IPS DF 6.9 (cell line): Measurements from ENCODE around the gene IMMP2L.
"Not testable (repeated sequence)": the region's sequence is repeated elsewhere in the genome, so short reads cannot be mapped to it uniquely, and the experiment has no call there.

Source experiments
- DNase-seq: peaks from one replicate; pipeline ENCODE4 v3.0.0-alpha.2; 2013; ENCODE audit warnings: low read depth, low spot score
- H3K27ac ChIP-seq: one replicate; pipeline ENCODE4 v1.5.1; 2013; ENCODE audit warnings: low read length, control low read depth
- H3K27me3 ChIP-seq: 2 replicates; pipeline ENCODE4 v1.6.1; 2013; ENCODE audit warnings: mild to moderate bottlenecking, low read length; ENCODE audit not compliant: control insufficient read depth, insufficient read depth
- H3K36me3 ChIP-seq: 2 replicates; pipeline ENCODE4 v1.6.1; 2013; ENCODE audit warnings: low read length; ENCODE audit not compliant: control insufficient read depth, insufficient read depth
- H3K4me1 ChIP-seq: 2 replicates; pipeline ENCODE4 v1.6.1; 2013; ENCODE audit warnings: low read length; ENCODE audit not compliant: control insufficient read depth, insufficient read depth
- H3K4me3 ChIP-seq: 2 replicates; pipeline ENCODE4 v1.5.1; 2013; ENCODE audit warnings: mild to moderate bottlenecking, low read length
- H3K9me3 ChIP-seq: 2 replicates; pipeline ENCODE4 v1.6.1; 2013; ENCODE audit warnings: low read length, inconsistent platforms; ENCODE audit not compliant: control insufficient read depth, insufficient read depth
- WGBS: extraction: QIAGEN DNeasy Blood & Tissue Kit; methylation state at CpG from one replicate; pipeline ENCODE4 v1.1.7; 2013; ENCODE audit warnings: mixed read lengths, missing lambda C conversion rate; ENCODE audit not compliant: insufficient read length, insufficient coverage; 5-methylcytosine and 5-hydroxymethylcytosine counted together

IMMP2L gene

GRCh38 chr7:111074071-111074747 is 488.1 kb downstream of the IMMP2L start:
- DNase-seq, result no peak
- Histone ChIP-seq H3K4me3 (no peak overlapping the region), H3K27me3 (no peaks in the 10 kb centered on the region), H3K27ac (no peak overlapping the region), H3K4me1 (no peaks in the 10 kb centered on the region), H3K9me3 (no peaks in the 10 kb centered on the region), H3K36me3 (no peaks in the 10 kb centered on the region)
- WGBS, result no CpG with 5 or more reads among the region's 3 CpGs

GRCh38 chr7:111072658-111073057 is 489.6 kb downstream of the IMMP2L start:
- not testable (repeated sequence) for H3K4me1 ChIP-seq, H3K9me3 ChIP-seq, H3K36me3 ChIP-seq, H3K27ac ChIP-seq, DNase-seq, H3K4me3 ChIP-seq, H3K27me3 ChIP-seq
- WGBS, result no CpG with 5 or more reads among the region's 9 CpGs

- Histone ChIP-seq H3K4me1 (no peaks in the 10 kb centered on the region), H3K27ac (no peak overlapping the region), H3K36me3 (no peaks in the 10 kb centered on the region), H3K9me3 (no peaks in the 10 kb centered on the region), H3K27me3 (no peaks in the 10 kb centered on the region), H3K4me3 (no peak overlapping the region)
- DNase-seq, result no peak
Measured at GRCh38 chr7:111071556-111071955, 490.7 kb downstream of the IMMP2L start.

GRCh38 chr7:111068618-111069017 is 493.7 kb downstream of the IMMP2L start:
- no CpG with 5 or more reads among the region's 2 CpGs for WGBS
- Histone ChIP-seq H3K4me3 (no peak overlapping the region), H3K4me1 (no peaks in the 10 kb centered on the region), H3K27ac (no peak overlapping the region), H3K36me3 (no peaks in the 10 kb centered on the region), H3K9me3 (no peaks in the 10 kb centered on the region), H3K27me3 (no peaks in the 10 kb centered on the region)
- DNase-seq, result no peak

- H3K27me3 ChIP-seq, result no peaks in the 10 kb centered on the region
- H3K27ac ChIP-seq, result no peak overlapping the region
- H3K9me3 ChIP-seq, result no peaks in the 10 kb centered on the region
- H3K36me3 ChIP-seq, result no peaks in the 10 kb centered on the region
- WGBS, result no CpG with 5 or more reads among the region's 2 CpGs
- no peak overlapping the region for H3K4me3 ChIP-seq
- no peak for DNase-seq
- no peaks in the 10 kb centered on the region for H3K4me1 ChIP-seq
Measured at GRCh38 chr7:111067682-111068081, 494.6 kb downstream of the IMMP2L start.

- no peak overlapping the region for H3K4me3 ChIP-seq
- no peaks in the 10 kb centered on the region for H3K9me3 ChIP-seq
- no peak overlapping the region for H3K27ac ChIP-seq
- H3K27me3 ChIP-seq, result no peaks in the 10 kb centered on the region
- no CpG with 5 or more reads among the region's 4 CpGs for WGBS
- no peaks in the 10 kb centered on the region for H3K4me1 ChIP-seq
- H3K36me3 ChIP-seq, result no peaks in the 10 kb centered on the region
- no peak for DNase-seq
Measured at GRCh38 chr7:111067251-111067650, 495.0 kb downstream of the IMMP2L start.

- no peak overlapping the region for H3K4me3 ChIP-seq
- H3K9me3 ChIP-seq, result no peaks in the 10 kb centered on the region
- H3K27me3 ChIP-seq, result no peaks in the 10 kb centered on the region
- no peaks in the 10 kb centered on the region for H3K36me3 ChIP-seq
- H3K4me1 ChIP-seq, result no peaks in the 10 kb centered on the region
- no CpG with 5 or more reads among the region's 1 CpG for WGBS
- H3K27ac ChIP-seq, result no peak overlapping the region
- no peak for DNase-seq
Measured at GRCh38 chr7:111063166-111063565, 499.1 kb downstream of the IMMP2L start.

- H3K4me1 ChIP-seq, result no peaks in the 10 kb centered on the region; the same call in 1 of the 2 replicates
- no peak for DNase-seq
Measured at GRCh38 chr7:111059833-111060232, 502.5 kb downstream of the IMMP2L start.

GRCh38 chr7:111057066-111057465 is 505.2 kb downstream of the IMMP2L start:
- no peak overlapping the region for H3K27ac ChIP-seq
- WGBS, result no CpG with 5 or more reads among the region's 4 CpGs
- DNase-seq, result no peak

More at GRCh38 chr7:111059833-111060232, 502.5 kb downstream of the IMMP2L start:
- Histone ChIP-seq H3K4me3 (no peak overlapping the region), H3K9me3 (no peaks in the 10 kb centered on the region), H3K27ac (no peak overlapping the region), H3K27me3 (no peaks in the 10 kb centered on the region), H3K36me3 (no peaks in the 10 kb centered on the region)

GRCh38 chr7:111056371-111056770 is 505.9 kb downstream of the IMMP2L start:
- H3K4me1 ChIP-seq, result peaks cover 4% of the 10 kb centered on the region; the same call in 1 of the 2 replicates
- no peaks in the 10 kb centered on the region for H3K9me3 ChIP-seq
- no CpG with 5 or more reads among the region's 2 CpGs for WGBS
- no peaks in the 10 kb centered on the region for H3K27me3 ChIP-seq
- DNase-seq, result no peak
- H3K4me3 ChIP-seq, result no peak overlapping the region
- H3K36me3 ChIP-seq, result no peaks in the 10 kb centered on the region
- H3K27ac ChIP-seq, result no peak overlapping the region

More at GRCh38 chr7:111057066-111057465, 505.2 kb downstream of the IMMP2L start:
- Histone ChIP-seq H3K4me3 (no peak overlapping the region), H3K9me3 (no peaks in the 10 kb centered on the region), H3K4me1 (peaks cover 4% of the 10 kb centered on the region; the same call in 1 of the 2 replicates), H3K27me3 (no peaks in the 10 kb centered on the region), H3K36me3 (no peaks in the 10 kb centered on the region)

GRCh38 chr7:111053035-111053434 is 509.3 kb downstream of the IMMP2L start:
- no peak overlapping the region for H3K4me3 ChIP-seq
- DNase-seq, result no peak
- H3K36me3 ChIP-seq, result no peaks in the 10 kb centered on the region
- WGBS, result no CpG with 5 or more reads among the region's 2 CpGs
- H3K27me3 ChIP-seq, result no peaks in the 10 kb centered on the region
- no peaks in the 10 kb centered on the region for H3K9me3 ChIP-seq
- H3K27ac ChIP-seq, result no peak overlapping the region
- peaks cover 6% of the 10 kb centered on the region; the same call in 1 of the 2 replicates for H3K4me1 ChIP-seq
